Muscle of leg (tissue), 11 donors: Measurements from ENCODE around the gene CABLES2. TPM values are rescaled to one million over a fixed set of nuclear protein-coding genes. Genes with fewer than 3 reads are reported as not detected.
A peak's percentile ranks its signal among the peaks of the same experiment; 100 is the strongest.

ENCODE experiments used
- DNase-seq: peaks from one replicate; pipeline ENCODE4 v3.0.0; 2013
- H3K27ac ChIP-seq: one replicate; pipeline ENCODE4 v1.5.1; 2013; ENCODE audit warnings: mild to moderate bottlenecking, low read length, control low read depth
- H3K27me3 ChIP-seq: one replicate; pipeline ENCODE4 v1.6.1; 2013; ENCODE audit warnings: low read length; ENCODE audit not compliant: control insufficient read depth, insufficient read depth
- H3K36me3 ChIP-seq: one replicate; pipeline ENCODE4 v1.6.1; 2013; ENCODE audit warnings: low read length; ENCODE audit not compliant: control insufficient read depth, insufficient read depth
- H3K4me1 ChIP-seq: one replicate; pipeline ENCODE4 v1.6.1; 2013; ENCODE audit warnings: low read length; ENCODE audit not compliant: control insufficient read depth, insufficient read depth
- H3K4me3 ChIP-seq: one replicate; pipeline ENCODE4 v1.5.1; 2013; ENCODE audit warnings: low read length, control low read depth
- H3K9me3 ChIP-seq: replicated peaks from 2 replicates; pipeline ENCODE4 v1.6.1; 2013; ENCODE audit warnings: low read depth, low read length; ENCODE audit not compliant: control insufficient read depth
- WGBS: methylation state at CpG from one replicate; pipeline ENCODE4 v1.1.5; 2013; ENCODE audit warnings: missing lambda C conversion rate; ENCODE audit not compliant: insufficient coverage; 5-methylcytosine and 5-hydroxymethylcytosine counted together
- polyA plus RNA-seq, 8 donors: library from polyadenylated mRNA; unstranded; fragments of 120-200 nt; gene quantifications; one replicate each; pipeline versions ENCODE4 v1.2.1 to v1.2.3, GENCODE V29; 2013; ENCODE audit warnings: inconsistent platforms in 1 of 8, low replicate concordance in 1 of 8; ENCODE audit not compliant: insufficient read length in 8 of 8, insufficient read depth in 1 of 8
- total RNA-seq: library from RNA; stranded (reverse); fragments of 120-200 nt; gene quantifications from one replicate; pipeline ENCODE4 v1.2.4, GENCODE V29; 2013

Gene CABLES2
- total and polyA plus RNA-seq, 9 donors, result 2.0 to 8.2 (median 5.7) TPM

- Histone ChIP-seq H3K9me3 (no peaks in the 10 kb centered on the region), H3K27me3 (peaks cover 22% of the 10 kb centered on the region), H3K4me3 (no peak overlapping the region), H3K36me3 (no peaks in the 10 kb centered on the region), H3K27ac (no peak overlapping the region), H3K4me1 (no peaks in the 10 kb centered on the region)
- no peak for DNase-seq
- WGBS, result 45% methylated on average over 9 of the region's 14 CpGs
Measured at GRCh38 chr20:62448788-62449187, 41.7 kb upstream of the CABLES2 start.

- 70% methylated on average over 8 of the region's 10 CpGs for WGBS
- Histone ChIP-seq H3K4me3 (no peak overlapping the region), H3K9me3 (no peaks in the 10 kb centered on the region), H3K36me3 (no peaks in the 10 kb centered on the region), H3K27ac (no peak overlapping the region), H3K4me1 (no peaks in the 10 kb centered on the region), H3K27me3 (peaks cover 24% of the 10 kb centered on the region)
- no peak for DNase-seq
Measured at GRCh38 chr20:62448038-62448437, 41.0 kb upstream of the CABLES2 start.

GRCh38 chr20:62446888-62447869 is 40.1 kb upstream of the CABLES2 start:
- H3K27me3 ChIP-seq, result peaks cover 25% of the 10 kb centered on the region
- no peak overlapping the region for H3K27ac ChIP-seq
- 78% methylated on average over 41 of the region's 44 CpGs for WGBS

GRCh38 chr20:62446481-62446880 is 39.4 kb upstream of the CABLES2 start:
- H3K27ac ChIP-seq, result no peak overlapping the region
- H3K27me3 ChIP-seq, result peaks cover 28% of the 10 kb centered on the region
- 50% methylated on average over 7 of the region's 12 CpGs for WGBS
- H3K4me3 ChIP-seq, result no peak overlapping the region
- DNase-seq, result no peak
- no peaks in the 10 kb centered on the region for H3K36me3 ChIP-seq
- H3K4me1 ChIP-seq, result no peaks in the 10 kb centered on the region
- H3K9me3 ChIP-seq, result no peaks in the 10 kb centered on the region

More at GRCh38 chr20:62446888-62447869, 40.1 kb upstream of the CABLES2 start:
- Histone ChIP-seq H3K4me3 (no peak overlapping the region), H3K36me3 (no peaks in the 10 kb centered on the region), H3K9me3 (no peaks in the 10 kb centered on the region), H3K4me1 (no peaks in the 10 kb centered on the region)
- no peak for DNase-seq

GRCh38 chr20:62445553-62446340 is 38.7 kb upstream of the CABLES2 start:
- Histone ChIP-seq H3K9me3 (no peaks in the 10 kb centered on the region), H3K36me3 (no peaks in the 10 kb centered on the region), H3K4me1 (no peaks in the 10 kb centered on the region), H3K27ac (no peak overlapping the region), H3K4me3 (no peak overlapping the region), H3K27me3 (peaks cover 31% of the 10 kb centered on the region)
- no peak for DNase-seq
- 84% methylated on average over 27 of the region's 36 CpGs for WGBS

- Histone ChIP-seq H3K4me1 (no peaks in the 10 kb centered on the region), H3K27ac (no peak overlapping the region), H3K36me3 (no peaks in the 10 kb centered on the region), H3K4me3 (no peak overlapping the region), H3K27me3 (peaks cover 30% of the 10 kb centered on the region), H3K9me3 (no peaks in the 10 kb centered on the region)
- WGBS, result 92% methylated on average over 4 of the region's 6 CpGs
- no peak for DNase-seq
Measured at GRCh38 chr20:62444286-62444685, 37.2 kb upstream of the CABLES2 start.

GRCh38 chr20:62441987-62442539 is 35.0 kb upstream of the CABLES2 start:
- no peak for DNase-seq
- peaks cover 16% of the 10 kb centered on the region for H3K4me1 ChIP-seq
- no peak overlapping the region for H3K27ac ChIP-seq
- H3K36me3 ChIP-seq, result no peaks in the 10 kb centered on the region
- H3K9me3 ChIP-seq, result no peaks in the 10 kb centered on the region
- whole genome bisulfite sequencing, result 78% methylated on average over 16 of the region's 16 CpGs
- peaks cover 27% of the 10 kb centered on the region for H3K27me3 ChIP-seq
- no peak overlapping the region for H3K4me3 ChIP-seq

GRCh38 chr20:62439218-62439617 is 32.1 kb upstream of the CABLES2 start:
- H3K27ac ChIP-seq, result no peak overlapping the region
- no peak overlapping the region for H3K4me3 ChIP-seq
- no peaks in the 10 kb centered on the region for H3K36me3 ChIP-seq
- 58% methylated on average over 5 of the region's 5 CpGs for WGBS
- peaks cover 16% of the 10 kb centered on the region for H3K4me1 ChIP-seq
- H3K9me3 ChIP-seq, result no peaks in the 10 kb centered on the region
- DNase-seq, result no peak
- H3K27me3 ChIP-seq, result peaks cover 53% of the 10 kb centered on the region

GRCh38 chr20:62437927-62438326 is 30.8 kb upstream of the CABLES2 start:
- H3K9me3 ChIP-seq, result no peaks in the 10 kb centered on the region
- 74% methylated on average over 24 of the region's 24 CpGs for WGBS
- peak; percentile 71 for DNase-seq
- H3K4me3 ChIP-seq, result no peak overlapping the region
- no peak overlapping the region for H3K27ac ChIP-seq
- no peaks in the 10 kb centered on the region for H3K36me3 ChIP-seq
- peaks cover 20% of the 10 kb centered on the region for H3K4me1 ChIP-seq
- peaks cover 63% of the 10 kb centered on the region for H3K27me3 ChIP-seq

GRCh38 chr20:62437496-62437895 is 30.4 kb upstream of the CABLES2 start:
- H3K4me3 ChIP-seq, result no peak overlapping the region
- no peaks in the 10 kb centered on the region for H3K36me3 ChIP-seq
- H3K4me1 ChIP-seq, result peaks cover 20% of the 10 kb centered on the region
- 77% methylated on average over 6 of the region's 12 CpGs for WGBS
- no peak overlapping the region for H3K27ac ChIP-seq
- H3K27me3 ChIP-seq, result peaks cover 65% of the 10 kb centered on the region
- DNase-seq, result no peak
- no peaks in the 10 kb centered on the region for H3K9me3 ChIP-seq
